HG03103 (cell line): ENCODE measurements around the gene RAD23A.
A peak's percentile ranks its signal among the peaks of the same experiment; 100 is the strongest.
"Not testable (repeated sequence)": the region's sequence is repeated elsewhere in the genome, so short reads cannot be mapped to it uniquely, and the experiment has no call there.

ENCODE experiments used
- ATAC-seq: cut with Tn5 transposase; IDR thresholded peaks from one replicate; pipeline ENCODE4 v1.9.1; 2021; ENCODE audit warnings: low read depth; ENCODE audit not compliant: unreplicated experiment

RAD23A gene

GRCh38 chr19:12937093-12937926, 8.4 kb upstream of the RAD23A start:
- no peak for ATAC-seq

- ATAC-seq, result peak; percentile 80
These were observed 7.5 kb upstream of the RAD23A start, which contains the start of gene CALR for GRCh38 chr19:12937927-12938778. Gene CALR (plus strand): TSS chr19:12938609. CDS start chr19:12938680, 71 bp downstream.

- no peak for ATAC-seq
These were observed 6.7 kb upstream of the RAD23A start for GRCh38 chr19:12938779-12939601.

GRCh38 chr19:12939975-12940423, 5.7 kb upstream of the RAD23A start:
- no peak for ATAC-seq

- ATAC-seq, result no peak
These were observed 4.8 kb upstream of the RAD23A start for GRCh38 chr19:12940897-12941296.

- ATAC-seq, result no peak
These were observed 2.1 kb upstream of the RAD23A start for GRCh38 chr19:12943437-12944044.

- no peak for ATAC-seq
These were observed 1.5 kb upstream of the RAD23A start for GRCh38 chr19:12944104-12944674.

GRCh38 chr19:12946092-12946721, 545 bp downstream of the RAD23A start:
- ATAC-seq, result peak; percentile 31

- ATAC-seq, result no peak
These were observed 1.3 kb downstream of the RAD23A start for GRCh38 chr19:12946731-12947496.

- no peak for ATAC-seq
These were observed 2.3 kb downstream of the RAD23A start for GRCh38 chr19:12947702-12948611.

GRCh38 chr19:12948612-12949362, 3.1 kb downstream of the RAD23A start:
- ATAC-seq, result no peak

GRCh38 chr19:12949363-12950283, 4.0 kb downstream of the RAD23A start:
- no peak for ATAC-seq

- ATAC-seq, result not testable (repeated sequence)
These were observed 6.4 kb downstream of the RAD23A start for GRCh38 chr19:12952050-12952449.

- no peak for ATAC-seq
These were observed 7.0 kb downstream of the RAD23A start for GRCh38 chr19:12952488-12953137.

- no peak for ATAC-seq
These were observed 7.6 kb downstream of the RAD23A start for GRCh38 chr19:12953138-12953798.
